ENCODE measurements around the gene KIAA0825. TPM values are rescaled to one million over a fixed set of nuclear protein-coding genes. Genes with fewer than 3 reads are reported as not detected.

The KIAA0825 gene
- total RNA-seq, 1 experiment from 2014 or later = 0.07 TPM

- no peak overlapping the region for H3K9ac ChIP-seq (ENCODE audit: low read length)
- BruUV-seq (replicated peaks) = no TSS peak
- TF ChIP-seq EZH2phosphoT487 (IDR thresholded peaks at IDR 0.05; ENCODE audit: borderline replicate concordance, low read length) (no peak), EZH2 (IDR thresholded peaks at IDR 0.05; ENCODE audit: low read length, unreplicated experiment) (no peak), CTCF (conservative IDR thresholded peaks at IDR 0.05; ENCODE audit: low read depth, low read length) (no peak)
- H3K4me3 ChIP-seq (ENCODE audit: low read length) = no peak overlapping the region
- H3K27me3 ChIP-seq (ENCODE audit: low read length) = no peaks in the 10 kb centered on the region
- H3K36me3 ChIP-seq (ENCODE audit: low read depth, low read length) = no peaks in the 10 kb centered on the region
- no peaks in the 10 kb centered on the region for H3K9me3 ChIP-seq (ENCODE audit: low read length)
- POLR2A ChIA-PET (ENCODE audit: unreplicated experiment) = no interaction called here
- ATAC-seq (no peak), DNase-seq (no peak)
- CTCF ChIA-PET = no interaction called here
- no peaks in the 10 kb centered on the region for H3K9me2 ChIP-seq (replicated peaks; ENCODE audit: low read length)
- no peak overlapping the region for H2AFZ ChIP-seq (ENCODE audit: low read length)
- no peak overlapping the region for H3K4me2 ChIP-seq (ENCODE audit: low read length)
- no peaks in the 10 kb centered on the region for H3K4me1 ChIP-seq (ENCODE audit: insufficient read depth, low read length)
- intact Hi-C loops (cut with micrococcal nuclease) = loop anchor here (10.0 kb wide), 2 partner anchors 87 to 367 kb away; no protein-coding TSS in a partner anchor
- no peaks in the 10 kb centered on the region for H3K79me2 ChIP-seq (ENCODE audit: low read length)
- no peaks in the 10 kb centered on the region for H3F3A ChIP-seq (ENCODE audit: low read length, unreplicated experiment)
- H4K20me1 ChIP-seq (ENCODE audit: low read length) = no peaks in the 10 kb centered on the region
- H3K27ac ChIP-seq (ENCODE audit: low read length) = no peak overlapping the region
These were observed 460.5 kb downstream of the KIAA0825 start for GRCh38 chr5:94157704-94158539.

GRCh38 chr5:94154672-94155071, 463.7 kb downstream of the KIAA0825 start:
- TF ChIP-seq CTCF (conservative IDR thresholded peaks at IDR 0.05; ENCODE audit: low read depth, low read length) = no peak
- no peak for TF ChIP-seq EZH2phosphoT487 (IDR thresholded peaks at IDR 0.05; ENCODE audit: borderline replicate concordance, low read length)
- no peak for TF ChIP-seq EZH2 (IDR thresholded peaks at IDR 0.05; ENCODE audit: low read length, unreplicated experiment)
- ChIA-PET POLR2A (ENCODE audit: unreplicated experiment) (no interaction called here), CTCF (no interaction called here)
- Histone ChIP-seq H3K4me3 (ENCODE audit: low read length) (no peak overlapping the region), H3F3A (ENCODE audit: low read length, unreplicated experiment) (no peaks in the 10 kb centered on the region), H3K36me3 (ENCODE audit: low read depth, low read length) (no peaks in the 10 kb centered on the region), H3K9me2 (replicated peaks; ENCODE audit: low read length) (no peaks in the 10 kb centered on the region), H2AFZ (ENCODE audit: low read length) (no peak overlapping the region), H3K4me2 (ENCODE audit: low read length) (no peak overlapping the region), H3K9ac (ENCODE audit: low read length) (no peak overlapping the region), H3K27ac (ENCODE audit: low read length) (no peak overlapping the region), H3K79me2 (ENCODE audit: low read length) (no peaks in the 10 kb centered on the region), H4K20me1 (ENCODE audit: low read length) (no peaks in the 10 kb centered on the region), H3K9me3 (ENCODE audit: low read length) (no peaks in the 10 kb centered on the region), H3K4me1 (ENCODE audit: insufficient read depth, low read length) (no peaks in the 10 kb centered on the region), H3K27me3 (ENCODE audit: low read length) (no peaks in the 10 kb centered on the region)
- intact Hi-C loops (cut with micrococcal nuclease) = loop anchor here (10.0 kb wide), 2 partner anchors 90 to 370 kb away; no protein-coding TSS in a partner anchor
- DNase-seq (no peak), ATAC-seq (no peak)
- no TSS peak for BruUV-seq (replicated peaks)

All from PC-3 (cell line).